GM19324 (cell line): ENCODE measurements around the gene TLE2.
"Not testable (repeated sequence)": the region's sequence is repeated elsewhere in the genome, so short reads cannot be mapped to it uniquely, and the experiment has no call there.

Experiments used
- ATAC-seq: cut with Tn5 transposase; IDR thresholded peaks from one replicate; pipeline ENCODE4 v1.9.1; 2021; ENCODE audit warnings: mild to moderate bottlenecking, moderate library complexity; ENCODE audit not compliant: unreplicated experiment, low FRiP score

Gene TLE2

GRCh38 chr19:2988568-2988967 lies 40.5 kb downstream of the TLE2 start:
- ATAC-seq: no peak

- ATAC-seq: no peak
Observed at GRCh38 chr19:2987797-2988196, 41.3 kb downstream of the TLE2 start.

GRCh38 chr19:2986951-2987524 lies 42.0 kb downstream of the TLE2 start:
- no peak for ATAC-seq

GRCh38 chr19:2984215-2984528 lies 44.9 kb downstream of the TLE2 start:
- no peak for ATAC-seq

GRCh38 chr19:2983351-2984214 lies 45.5 kb downstream of the TLE2 start:
- no peak for ATAC-seq

GRCh38 chr19:2982983-2983350 lies 46.1 kb downstream of the TLE2 start:
- ATAC-seq: no peak

- ATAC-seq: no peak
Observed at GRCh38 chr19:2982561-2982960, 46.5 kb downstream of the TLE2 start.

- no peak for ATAC-seq
Observed at GRCh38 chr19:2981898-2982297, 47.2 kb downstream of the TLE2 start.

- ATAC-seq: no peak
Observed at GRCh38 chr19:2978772-2979171, 50.3 kb downstream of the TLE2 start.

- no peak for ATAC-seq
Observed at GRCh38 chr19:2978166-2978767, 50.8 kb downstream of the TLE2 start.

- ATAC-seq: no peak
Observed at GRCh38 chr19:2977746-2978138, 51.3 kb downstream of the TLE2 start.

- peak; percentile 98 for ATAC-seq
Observed at GRCh38 chr19:2977001-2977745, 51.9 kb downstream of the TLE2 start, which contains the start of gene TLE6. Gene TLE6 (plus strand): TSS chr19:2977564. CDS start chr19:2978234, 670 bp downstream.

- no peak for ATAC-seq
Observed at GRCh38 chr19:2976609-2977000, 52.5 kb downstream of the TLE2 start.

- ATAC-seq: no peak
Observed at GRCh38 chr19:2974342-2975041, 54.6 kb downstream of the TLE2 start.

GRCh38 chr19:2973229-2973628 lies 55.9 kb downstream of the TLE2 start:
- no peak for ATAC-seq

- ATAC-seq: no peak
Observed at GRCh38 chr19:2970201-2970835, 58.8 kb downstream of the TLE2 start.

- ATAC-seq: no peak
Observed at GRCh38 chr19:2969104-2969504, 60.0 kb downstream of the TLE2 start.

- no peak for ATAC-seq
Observed at GRCh38 chr19:2967972-2968371, 61.1 kb downstream of the TLE2 start.

- ATAC-seq: no peak
Observed at GRCh38 chr19:2964874-2965273, 64.2 kb downstream of the TLE2 start.

GRCh38 chr19:2963631-2964030 lies 65.4 kb downstream of the TLE2 start:
- ATAC-seq: not testable (repeated sequence)
